ENCODE results near the gene B3GAT3.
A peak's percentile ranks its signal among the peaks of the same experiment; 100 is the strongest.

The B3GAT3 gene

GRCh38 chr11:62665599-62666258, 43.9 kb upstream of the B3GAT3 start:
- TF ChIP-seq CTCF (IDR thresholded peaks at IDR 0.05; ENCODE audit: control extremely low read depth, extremely low read depth, low read depth, missing control alignments) = no peak
- POLR2A ChIA-PET = interaction anchor here (0.6 to 3.8 kb wide), 44 partner anchors 10 to 217 kb away, joined by 3 to 95 read pairs (median 8); partner anchors contain the start of genes B3GAT3, EEF1G, GANAB and HNRNPUL2
- CTCF ChIA-PET = interaction anchor here (0.9 to 2.6 kb wide), 21 partner anchors 8 to 241 kb away, joined by 3 to 12 read pairs (median 7); partner anchors contain the start of genes B3GAT3 and SLC3A2
- DNase-seq (ENCODE audit: extremely low spot score) = peak; percentile 52

GRCh38 chr11:62665075-62665598, 43.4 kb upstream of the B3GAT3 start, which contains the start of the genes C11orf98 and CSKMT:
C11orf98 (minus strand) TSS chr11:62665210; CDS start chr11:62665169, 41 bp downstream.
CSKMT (plus strand) TSS chr11:62665312; CDS start chr11:62665880, 568 bp downstream.
- TF ChIP-seq CTCF (IDR thresholded peaks at IDR 0.05; ENCODE audit: control extremely low read depth, extremely low read depth, low read depth, missing control alignments) = no peak
- DNase-seq (ENCODE audit: extremely low spot score) = peak; percentile 96
- CTCF ChIA-PET = interaction anchor here (0.8 to 2.1 kb wide), 20 partner anchors 8 to 240 kb away, joined by 3 to 11 read pairs (median 5); partner anchors contain the start of genes B3GAT3 and SLC3A2
- POLR2A ChIA-PET = interaction anchor here (0.5 to 3.8 kb wide), 53 partner anchors 9 to 1526 kb away, joined by 3 to 95 read pairs (median 6); partner anchors contain the start of genes B3GAT3, EEF1G, GANAB and HNRNPUL2

GRCh38 chr11:62664405-62665074, 42.8 kb upstream of the B3GAT3 start:
- DNase-seq (ENCODE audit: extremely low spot score) = peak; percentile 71
- ChIA-PET CTCF (interaction anchor here (0.8 to 2.4 kb wide), 20 partner anchors 8 to 240 kb away, joined by 3 to 11 read pairs (median 6); partner anchors contain the start of genes B3GAT3, GANAB and SLC3A2), POLR2A (interaction anchor here (0.5 to 3.8 kb wide), 52 partner anchors 9 to 1527 kb away, joined by 3 to 95 read pairs (median 6); partner anchors contain the start of genes B3GAT3, EEF1G, GANAB and HNRNPUL2)
- no peak for TF ChIP-seq CTCF (IDR thresholded peaks at IDR 0.05; ENCODE audit: control extremely low read depth, extremely low read depth, low read depth, missing control alignments)

- ChIA-PET CTCF (interaction anchor here (1.1 to 1.9 kb wide), 9 partner anchors 8 to 46 kb away, joined by 3 to 7 read pairs (median 6); partner anchors contain the start of genes C11orf98, CSKMT, GANAB and LBHD1), POLR2A (interaction anchor here (0.6 to 4.2 kb wide), 4 partner anchors 8 to 65 kb away, joined by 3 to 83 read pairs (median 8); partner anchors contain the start of genes C11orf98, CSKMT and TUT1)
- DNase-seq (ENCODE audit: extremely low spot score) = no peak
- TF ChIP-seq CTCF (IDR thresholded peaks at IDR 0.05; ENCODE audit: control extremely low read depth, extremely low read depth, low read depth, missing control alignments) = no peak
Observed at GRCh38 chr11:62656796-62657429, 35.1 kb upstream of the B3GAT3 start.

GRCh38 chr11:62654297-62654696, 32.5 kb upstream of the B3GAT3 start:
- TF ChIP-seq CTCF (IDR thresholded peaks at IDR 0.05; ENCODE audit: control extremely low read depth, extremely low read depth, low read depth, missing control alignments) = no peak
- CTCF ChIA-PET = interaction anchor here (0.8 to 1.8 kb wide), 4 partner anchors 11 to 112 kb away, joined by 3 to 6 read pairs (median 4); partner anchors contain the start of genes C11orf98, CSKMT and LRRN4CL
- POLR2A ChIA-PET = interaction anchor here (0.6 to 4.2 kb wide), 6 partner anchors 11 to 63 kb away, joined by 3 to 83 read pairs (median 4); partner anchors contain the start of genes C11orf98, CSKMT, MTA2 and TUT1
- no peak for DNase-seq (ENCODE audit: extremely low spot score)
